AG04449 (cell line): ENCODE measurements around the gene WDR82.

Source experiments
- CTCF ChIA-PET: fragments of 350-600 bp; formaldehyde crosslinking; extraction: SDS; loops from one replicate; lab custom pipeline; 2021; ENCODE audit warnings: antibody characterized with exemption; lab: Yijun Ruan, JAX
- POLR2A ChIA-PET: fragments of 400-600, 350-600 bp; formaldehyde crosslinking; extraction: SDS; loops from one replicate; lab custom pipeline; 2020; ENCODE audit warnings: antibody characterized with exemption, inconsistent platforms; lab: Yijun Ruan, JAX
- DNase-seq: peaks from one replicate; pipeline ENCODE4 v3.0.0-alpha.2; 2010; ENCODE audit warnings: low read depth, low spot score
- H3K4me3 ChIP-seq: 2 replicates; pipeline ENCODE4 v1.5.1; 2011; ENCODE audit warnings: low read depth, mild to moderate bottlenecking, control low read depth, low read length
- TF ChIP-seq, protein P1 (sequence below): IDR thresholded peaks from one replicate; pipeline ENCODE4 v1.5.1; 2011; ENCODE audit warnings: mild to moderate bottlenecking, moderate library complexity, low read length, control low read depth, inconsistent platforms; ENCODE audit not compliant: insufficient read depth; ENCODE audit errors: missing control alignments

Gene WDR82

DNA sequence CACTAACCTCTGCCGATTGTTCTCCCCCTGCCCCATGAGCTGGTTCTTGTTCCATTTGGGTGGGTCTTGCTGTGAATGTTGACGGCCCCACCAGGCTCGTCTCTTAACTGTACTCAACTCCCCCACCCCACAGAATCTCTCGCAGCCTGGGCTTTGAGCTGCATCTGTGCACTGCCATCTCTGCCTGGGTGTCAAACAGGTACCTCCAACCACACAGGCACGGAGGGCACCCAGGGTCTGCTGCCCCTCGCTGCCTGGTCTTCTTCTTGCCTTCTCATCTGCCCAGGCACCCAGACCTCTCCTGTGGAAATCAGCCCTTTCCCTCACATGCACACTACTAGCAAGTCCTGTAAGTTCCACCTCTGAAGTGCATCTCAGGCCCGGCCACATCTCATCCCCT, 63.1 kb downstream of the WDR82 start:
- POLR2A ChIA-PET: no interaction called here
- TF ChIP-seq, protein P1, sequence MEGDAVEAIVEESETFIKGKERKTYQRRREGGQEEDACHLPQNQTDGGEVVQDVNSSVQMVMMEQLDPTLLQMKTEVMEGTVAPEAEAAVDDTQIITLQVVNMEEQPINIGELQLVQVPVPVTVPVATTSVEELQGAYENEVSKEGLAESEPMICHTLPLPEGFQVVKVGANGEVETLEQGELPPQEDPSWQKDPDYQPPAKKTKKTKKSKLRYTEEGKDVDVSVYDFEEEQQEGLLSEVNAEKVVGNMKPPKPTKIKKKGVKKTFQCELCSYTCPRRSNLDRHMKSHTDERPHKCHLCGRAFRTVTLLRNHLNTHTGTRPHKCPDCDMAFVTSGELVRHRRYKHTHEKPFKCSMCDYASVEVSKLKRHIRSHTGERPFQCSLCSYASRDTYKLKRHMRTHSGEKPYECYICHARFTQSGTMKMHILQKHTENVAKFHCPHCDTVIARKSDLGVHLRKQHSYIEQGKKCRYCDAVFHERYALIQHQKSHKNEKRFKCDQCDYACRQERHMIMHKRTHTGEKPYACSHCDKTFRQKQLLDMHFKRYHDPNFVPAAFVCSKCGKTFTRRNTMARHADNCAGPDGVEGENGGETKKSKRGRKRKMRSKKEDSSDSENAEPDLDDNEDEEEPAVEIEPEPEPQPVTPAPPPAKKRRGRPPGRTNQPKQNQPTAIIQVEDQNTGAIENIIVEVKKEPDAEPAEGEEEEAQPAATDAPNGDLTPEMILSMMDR: no peak
- CTCF ChIA-PET: interaction anchor here (1.6 to 17.4 kb wide), 4 partner anchors 10 to 124 kb away, joined by 6 to 389 read pairs (median 172); partner anchors contain the start of genes TLR9 and TWF2

DNA sequence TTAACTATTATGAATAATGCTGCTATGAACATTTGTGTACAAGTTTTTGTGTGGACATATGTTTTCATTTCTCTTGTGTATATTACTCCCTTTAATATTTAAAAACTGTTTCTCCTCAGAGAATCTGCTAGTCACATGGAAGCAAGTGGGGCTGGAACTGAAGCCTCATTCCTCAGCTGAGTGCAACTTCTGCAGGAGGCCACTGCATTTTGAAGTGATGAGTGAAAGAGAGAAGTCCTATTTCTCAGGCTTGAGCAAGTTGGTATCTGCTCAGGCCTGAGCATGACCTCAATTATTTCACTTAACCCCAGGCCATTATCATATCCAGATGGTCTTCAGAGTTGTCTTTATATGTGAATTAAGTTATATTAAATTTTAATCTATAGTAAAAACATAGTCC, 64.5 kb downstream of the WDR82 start:
- POLR2A ChIA-PET: no interaction called here
- no peak for DNase-seq
- CTCF ChIA-PET: interaction anchor here (1.0 to 17.4 kb wide), 7 partner anchors 9 to 126 kb away, joined by 3 to 389 read pairs (median 9); partner anchors contain the start of genes TLR9 and TWF2
- TF ChIP-seq, protein P1: no peak
- no peak overlapping the region for H3K4me3 ChIP-seq

More for the DNA sequence above, 63.1 kb downstream of the WDR82 start:
- DNase-seq: no peak
- no peak overlapping the region for H3K4me3 ChIP-seq

DNA sequence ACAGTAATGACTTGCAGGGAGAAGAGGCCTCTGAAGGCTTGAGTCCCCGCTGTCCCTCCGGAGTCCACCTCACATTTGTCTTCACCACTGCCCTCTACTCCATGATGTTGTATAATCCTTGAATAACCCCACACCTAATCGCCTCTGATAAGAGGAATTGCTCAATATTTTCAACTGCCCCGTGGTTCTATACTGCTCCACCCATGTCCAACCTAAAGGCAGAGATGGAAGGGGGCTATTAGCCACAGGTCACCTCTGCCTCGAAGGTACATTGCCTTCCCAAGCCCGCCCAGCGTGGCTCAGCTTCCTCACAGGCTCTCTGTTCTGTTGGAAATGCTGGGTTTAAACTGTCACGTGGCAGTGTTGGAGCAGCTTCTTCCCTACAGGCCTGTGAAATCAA, 65.4 kb downstream of the WDR82 start:
- ChIA-PET CTCF (interaction anchor here (1.0 to 17.4 kb wide), 5 partner anchors 9 to 127 kb away, joined by 3 to 389 read pairs (median 14); partner anchors contain the start of gene TWF2), POLR2A (no interaction called here)
- H3K4me3 ChIP-seq: no peak overlapping the region
- DNase-seq: no peak
- TF ChIP-seq, protein P1: no peak

DNA sequence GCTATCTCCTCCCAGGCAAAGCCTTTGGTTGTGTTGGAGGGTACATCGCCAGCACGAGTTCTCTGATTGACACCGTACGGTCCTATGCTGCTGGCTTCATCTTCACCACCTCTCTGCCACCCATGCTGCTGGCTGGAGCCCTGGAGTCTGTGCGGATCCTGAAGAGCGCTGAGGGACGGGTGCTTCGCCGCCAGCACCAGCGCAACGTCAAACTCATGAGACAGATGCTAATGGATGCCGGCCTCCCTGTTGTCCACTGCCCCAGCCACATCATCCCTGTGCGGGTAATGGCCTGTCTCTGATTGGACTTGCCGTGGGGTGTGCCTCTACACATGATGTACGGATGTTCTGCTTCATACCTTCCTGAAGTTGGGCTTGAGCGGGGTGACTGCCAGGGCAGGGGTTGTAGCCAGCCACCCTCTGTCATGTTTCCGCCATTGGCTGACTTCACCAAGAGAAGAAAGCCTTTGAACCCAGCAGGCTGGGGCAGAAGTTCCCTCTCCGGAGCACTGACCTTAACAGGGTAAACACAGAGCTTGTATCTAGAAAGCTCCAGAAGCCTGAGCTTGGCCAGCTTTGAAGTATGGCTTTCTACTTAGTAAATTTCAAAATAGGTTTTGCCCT, 67.1 kb downstream of the WDR82 start:
- CTCF ChIA-PET: interaction anchor here (3.1 to 17.4 kb wide), 4 partner anchors 9 to 128 kb away, joined by 14 to 389 read pairs (median 278); partner anchors contain the start of genes TLR9 and TWF2
- no peak for DNase-seq
- TF ChIP-seq, protein P1: no peak
- H3K4me3 ChIP-seq: no peak overlapping the region
- POLR2A ChIA-PET: interaction anchor here (1.2 kb wide), 1 partner anchor 29 kb away, joined by 3 read pairs; no protein-coding TSS in a partner anchor

DNA sequence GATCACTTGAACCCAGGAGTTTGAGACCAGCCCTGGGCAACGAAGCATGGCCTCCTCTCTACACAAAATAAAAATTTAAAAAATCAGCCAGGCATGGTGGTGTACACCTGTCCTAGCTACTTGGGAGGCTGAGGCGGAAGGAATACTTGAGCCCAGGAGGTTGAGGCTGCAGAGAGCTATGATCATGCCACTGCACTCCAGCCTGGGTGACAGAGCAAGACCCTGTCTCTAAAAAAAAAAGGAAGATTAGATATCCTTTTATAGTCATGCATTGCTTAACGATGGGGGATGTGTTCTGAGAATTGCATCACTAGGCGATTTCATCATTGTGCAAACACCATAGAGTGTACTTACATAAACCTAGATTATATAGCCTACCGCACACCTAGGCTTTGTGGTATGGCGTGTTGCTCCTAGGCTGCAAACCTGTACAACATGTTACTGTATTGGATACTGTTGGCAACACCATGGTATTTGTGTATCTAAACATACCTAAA, 67.9 kb downstream of the WDR82 start:
- H3K4me3 ChIP-seq: no peak overlapping the region
- CTCF ChIA-PET: interaction anchor here (12.6 to 17.4 kb wide), 2 partner anchors 10 to 129 kb away, joined by 219 to 389 read pairs; partner anchors contain the start of gene TLR9
- DNase-seq: peak; percentile 19
- TF ChIP-seq, protein P1: no peak
- POLR2A ChIA-PET: interaction anchor here (1.2 kb wide), 1 partner anchor 30 kb away, joined by 3 read pairs; no protein-coding TSS in a partner anchor

DNA sequence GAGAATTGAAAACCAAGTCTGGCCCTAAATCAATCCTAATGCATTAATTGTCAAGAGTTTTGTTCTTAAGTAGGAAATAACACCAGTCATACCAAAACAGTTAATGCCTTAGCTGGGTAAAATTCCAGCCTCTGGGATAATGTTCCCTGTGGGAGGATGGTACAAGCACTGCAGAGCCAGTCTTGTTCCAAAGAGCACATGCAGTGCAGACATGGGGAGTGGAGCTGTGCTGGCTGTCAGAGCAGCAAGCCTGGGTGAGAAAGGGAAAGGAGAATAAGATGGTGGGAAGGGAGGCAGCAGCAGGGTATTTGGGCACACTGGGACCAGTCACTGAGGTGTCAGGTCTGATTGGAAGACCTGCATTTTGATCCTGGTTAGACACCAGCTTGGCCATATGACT, 68.4 kb downstream of the WDR82 start:
- TF ChIP-seq, protein P1: no peak
- H3K4me3 ChIP-seq: no peak overlapping the region
- no peak for DNase-seq
- ChIA-PET CTCF (interaction anchor here (1.4 to 17.4 kb wide), 3 partner anchors 11 to 130 kb away, joined by 3 to 389 read pairs (median 219); partner anchors contain the start of gene TLR9), POLR2A (interaction anchor here (1.2 kb wide), 1 partner anchor 30 kb away, joined by 3 read pairs; no protein-coding TSS in a partner anchor)
